GM21723 (cell line): ENCODE data around the gene GRID1.
"Not testable (repeated sequence)": the region's sequence is repeated elsewhere in the genome, so short reads cannot be mapped to it uniquely, and the experiment has no call there.

ENCODE experiments used
- ATAC-seq: cut with Tn5 transposase; IDR thresholded peaks from one replicate; pipeline ENCODE4 v1.9.1; 2021; ENCODE audit warnings: mild to moderate bottlenecking, moderate library complexity; ENCODE audit not compliant: unreplicated experiment

Gene GRID1

GRCh38 chr10:86176850-86177536 lies 189.6 kb downstream of the GRID1 start:
- no peak for ATAC-seq

- ATAC-seq: not testable (repeated sequence)
These were observed 191.1 kb downstream of the GRID1 start for GRCh38 chr10:86175476-86175875.

GRCh38 chr10:86172301-86172700 lies 194.3 kb downstream of the GRID1 start:
- no peak for ATAC-seq

- ATAC-seq: peak; percentile 61
These were observed 196.1 kb downstream of the GRID1 start for GRCh38 chr10:86170255-86171108.

GRCh38 chr10:86169506-86170254 lies 196.9 kb downstream of the GRID1 start:
- ATAC-seq: no peak

GRCh38 chr10:86169066-86169465 lies 197.5 kb downstream of the GRID1 start:
- no peak for ATAC-seq

GRCh38 chr10:86168256-86168655 lies 198.3 kb downstream of the GRID1 start:
- no peak for ATAC-seq

- ATAC-seq: no peak
These were observed 198.8 kb downstream of the GRID1 start for GRCh38 chr10:86167762-86168128.

- ATAC-seq: no peak
These were observed 199.4 kb downstream of the GRID1 start for GRCh38 chr10:86167121-86167761.

- no peak for ATAC-seq
These were observed 200.9 kb downstream of the GRID1 start for GRCh38 chr10:86165666-86166065.

- ATAC-seq: no peak
These were observed 201.5 kb downstream of the GRID1 start for GRCh38 chr10:86164960-86165630.

GRCh38 chr10:86164174-86164774 lies 202.3 kb downstream of the GRID1 start:
- ATAC-seq: no peak

GRCh38 chr10:86163522-86164173 lies 202.9 kb downstream of the GRID1 start:
- no peak for ATAC-seq

GRCh38 chr10:86162696-86163400 lies 203.7 kb downstream of the GRID1 start:
- ATAC-seq: no peak

GRCh38 chr10:86162036-86162435 lies 204.6 kb downstream of the GRID1 start:
- ATAC-seq: no peak

GRCh38 chr10:86160890-86161585 lies 205.6 kb downstream of the GRID1 start:
- ATAC-seq: no peak

GRCh38 chr10:86159797-86160196 lies 206.8 kb downstream of the GRID1 start:
- ATAC-seq: no peak
